ENCODE measurements around the gene SLC39A9.

DNA sequence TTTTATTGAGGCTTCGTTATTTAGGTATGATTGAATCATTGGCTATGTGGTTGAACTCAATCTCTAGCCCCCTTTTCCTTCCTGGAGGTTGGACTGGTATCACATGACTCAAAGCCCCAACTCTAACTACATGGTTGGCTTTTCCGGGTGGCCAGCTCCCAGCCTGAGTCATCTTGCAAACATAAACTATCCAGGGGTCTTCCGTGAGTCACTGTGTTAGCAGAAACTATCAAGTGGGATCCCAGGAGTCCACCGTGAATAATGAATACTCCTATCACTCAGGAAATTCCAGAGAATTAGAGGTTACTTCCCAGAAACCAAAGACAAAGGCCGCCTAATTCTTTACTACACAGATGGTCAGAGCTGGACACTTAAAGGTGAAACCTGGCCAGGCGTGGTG is 66.3 kb downstream of the SLC39A9 start:
- TF ChIP-seq, protein P1, sequence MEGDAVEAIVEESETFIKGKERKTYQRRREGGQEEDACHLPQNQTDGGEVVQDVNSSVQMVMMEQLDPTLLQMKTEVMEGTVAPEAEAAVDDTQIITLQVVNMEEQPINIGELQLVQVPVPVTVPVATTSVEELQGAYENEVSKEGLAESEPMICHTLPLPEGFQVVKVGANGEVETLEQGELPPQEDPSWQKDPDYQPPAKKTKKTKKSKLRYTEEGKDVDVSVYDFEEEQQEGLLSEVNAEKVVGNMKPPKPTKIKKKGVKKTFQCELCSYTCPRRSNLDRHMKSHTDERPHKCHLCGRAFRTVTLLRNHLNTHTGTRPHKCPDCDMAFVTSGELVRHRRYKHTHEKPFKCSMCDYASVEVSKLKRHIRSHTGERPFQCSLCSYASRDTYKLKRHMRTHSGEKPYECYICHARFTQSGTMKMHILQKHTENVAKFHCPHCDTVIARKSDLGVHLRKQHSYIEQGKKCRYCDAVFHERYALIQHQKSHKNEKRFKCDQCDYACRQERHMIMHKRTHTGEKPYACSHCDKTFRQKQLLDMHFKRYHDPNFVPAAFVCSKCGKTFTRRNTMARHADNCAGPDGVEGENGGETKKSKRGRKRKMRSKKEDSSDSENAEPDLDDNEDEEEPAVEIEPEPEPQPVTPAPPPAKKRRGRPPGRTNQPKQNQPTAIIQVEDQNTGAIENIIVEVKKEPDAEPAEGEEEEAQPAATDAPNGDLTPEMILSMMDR (IDR thresholded peaks at IDR 0.05): no peak
- TF ChIP-seq POLR2AphosphoS5 (IDR thresholded peaks at IDR 0.05; ENCODE audit: low read depth, low read length): no peak
- TF ChIP-seq SIN3A (IDR thresholded peaks at IDR 0.05; ENCODE audit: borderline replicate concordance, insufficient read depth, low read depth, low read length): no peak
- no peak for TF ChIP-seq TCF7L2 (IDR thresholded peaks at IDR 0.05; ENCODE audit: low read depth, low read length)

Measured in Panc1 (cell line).